Activated B cell treated with CpG ODN at 0.5 μM for 24 hours (primary cell): ENCODE data around the gene RGS8. TPM values are rescaled to one million over a fixed set of nuclear protein-coding genes. Genes with fewer than 3 reads are reported as not detected.

Source experiments
- ATAC-seq: fragments of 200-7000 bp; cut with Tn5 transposase; one replicate; pipeline ENCODE4 v1.10.0; 2021; ENCODE audit warnings: low read depth, mild to moderate bottlenecking, moderate library complexity
- CTCF ChIA-PET: fragments of 350-600 bp; sonication (Branson Sonifier 250); formaldehyde crosslinking; loops from one replicate; lab custom pipeline; 2021; ENCODE audit warnings: antibody characterized with exemption; lab: Charles Lee
- POLR2A ChIA-PET: fragments of 350-600 bp; sonication (Branson Sonifier 250); formaldehyde crosslinking; loops from one replicate; lab custom pipeline; 2021; ENCODE audit warnings: antibody characterized with exemption; lab: Charles Lee
- DNase-seq: peaks from one replicate; pipeline ENCODE4 v3.0.0; 2022
- H3K27ac Mint-ChIP-seq: one replicate; pipeline ENCODE4 v1.8.0; 2020; ENCODE audit warnings: mixed read lengths
- H3K27me3 Mint-ChIP-seq: one replicate; pipeline ENCODE4 v1.8.0; 2021; ENCODE audit warnings: mixed read lengths
- H3K36me3 Mint-ChIP-seq: one replicate; pipeline ENCODE4 v1.8.0; 2021; ENCODE audit warnings: low read depth, mixed read lengths
- H3K4me1 Mint-ChIP-seq: one replicate; pipeline ENCODE4 v1.8.0; 2021; ENCODE audit warnings: mixed read lengths
- H3K4me3 Mint-ChIP-seq: one replicate; pipeline ENCODE4 v1.8.0; 2020; ENCODE audit warnings: mild to moderate bottlenecking, mixed read lengths
- H3K9me3 Mint-ChIP-seq: one replicate; pipeline ENCODE4 v1.8.0; 2020; ENCODE audit warnings: mixed read lengths
- intact Hi-C: fragments of 100-400 bp; cut with micrococcal nuclease; formaldehyde crosslinking; loops from one replicate; pipeline ENCODE4 v1.15.1; 2024
- total RNA-seq: library from RNA; stranded (reverse); gene quantifications from 2 replicates; pipeline ENCODE4 v1.2.3, GENCODE V29; 2022
- TF ChIP-seq, protein P1 (sequence below): fragments of 200-600 bp; IDR thresholded peaks from one replicate; pipeline ENCODE4 v1.8.0; 2022; ENCODE audit warnings: antibody characterized with exemption, mild to moderate bottlenecking

RGS8 gene
- total RNA-seq, 1 donor from 2014 or later: not detected

DNA sequence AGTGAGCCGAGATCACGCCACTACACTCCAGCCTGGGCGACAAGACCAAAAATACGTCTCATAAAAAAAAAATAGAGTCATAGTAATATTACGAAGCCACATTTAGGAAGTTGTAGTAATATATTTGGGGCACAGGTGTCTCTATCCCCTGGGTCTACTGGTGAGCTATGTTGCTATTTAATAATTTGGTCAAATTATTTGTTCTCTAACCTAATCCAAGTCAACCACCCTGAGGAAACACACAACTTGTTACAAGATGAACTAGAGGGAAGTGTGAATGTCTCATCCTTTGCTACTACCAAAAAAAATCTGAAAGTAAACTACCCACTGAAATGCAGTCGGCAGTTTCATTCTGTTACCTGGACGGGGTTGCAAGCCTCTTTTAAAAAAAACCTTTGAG, 35.3 kb downstream of the RGS8 start:
- TF ChIP-seq, protein P1, sequence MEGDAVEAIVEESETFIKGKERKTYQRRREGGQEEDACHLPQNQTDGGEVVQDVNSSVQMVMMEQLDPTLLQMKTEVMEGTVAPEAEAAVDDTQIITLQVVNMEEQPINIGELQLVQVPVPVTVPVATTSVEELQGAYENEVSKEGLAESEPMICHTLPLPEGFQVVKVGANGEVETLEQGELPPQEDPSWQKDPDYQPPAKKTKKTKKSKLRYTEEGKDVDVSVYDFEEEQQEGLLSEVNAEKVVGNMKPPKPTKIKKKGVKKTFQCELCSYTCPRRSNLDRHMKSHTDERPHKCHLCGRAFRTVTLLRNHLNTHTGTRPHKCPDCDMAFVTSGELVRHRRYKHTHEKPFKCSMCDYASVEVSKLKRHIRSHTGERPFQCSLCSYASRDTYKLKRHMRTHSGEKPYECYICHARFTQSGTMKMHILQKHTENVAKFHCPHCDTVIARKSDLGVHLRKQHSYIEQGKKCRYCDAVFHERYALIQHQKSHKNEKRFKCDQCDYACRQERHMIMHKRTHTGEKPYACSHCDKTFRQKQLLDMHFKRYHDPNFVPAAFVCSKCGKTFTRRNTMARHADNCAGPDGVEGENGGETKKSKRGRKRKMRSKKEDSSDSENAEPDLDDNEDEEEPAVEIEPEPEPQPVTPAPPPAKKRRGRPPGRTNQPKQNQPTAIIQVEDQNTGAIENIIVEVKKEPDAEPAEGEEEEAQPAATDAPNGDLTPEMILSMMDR: no peak
- ATAC-seq (peak; percentile 49), DNase-seq (no peak)
- intact Hi-C loops: no loop called here
- Mint-ChIP-seq H3K4me1 (peaks cover 29% of the 10 kb centered on the region), H3K27me3 (no peaks in the 10 kb centered on the region), H3K9me3 (no peaks in the 10 kb centered on the region), H3K27ac (no peak overlapping the region), H3K4me3 (no peak overlapping the region), H3K36me3 (no peaks in the 10 kb centered on the region)
- ChIA-PET POLR2A (interaction anchor here (0.7 to 0.8 kb wide), 3 partner anchors 28 to 65 kb away, joined by 4 to 8 read pairs (median 5); no protein-coding TSS in a partner anchor), CTCF (interaction anchor here (1.8 kb wide), 1 partner anchor 48 kb away, joined by 3 read pairs; no protein-coding TSS in a partner anchor)

DNA sequence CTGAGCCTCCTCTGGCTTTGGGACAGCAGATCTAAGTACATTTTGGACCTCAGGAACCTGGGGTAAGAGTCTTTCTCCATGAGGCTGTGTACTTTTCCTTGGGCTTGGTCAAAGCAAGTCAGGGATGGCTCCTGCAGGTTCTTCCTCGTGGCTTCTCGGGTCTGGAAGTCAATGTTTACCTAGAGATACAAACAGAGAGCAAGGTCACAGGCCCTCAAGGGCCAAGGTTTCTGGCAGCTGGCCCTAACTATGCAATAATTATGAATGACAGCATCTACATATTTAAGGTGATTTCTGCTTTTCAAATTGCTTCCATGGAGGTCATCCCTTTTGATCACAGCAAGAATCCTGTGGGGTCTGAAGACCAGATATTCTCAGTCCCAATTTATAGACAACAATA, 37.6 kb downstream of the RGS8 start:
- Mint-ChIP-seq H3K4me1 (peaks cover 29% of the 10 kb centered on the region), H3K36me3 (no peaks in the 10 kb centered on the region), H3K4me3 (no peak overlapping the region), H3K9me3 (no peaks in the 10 kb centered on the region), H3K27me3 (no peaks in the 10 kb centered on the region), H3K27ac (no peak overlapping the region)
- no peak for ATAC-seq
- ChIA-PET POLR2A (no interaction called here), CTCF (no interaction called here)
- intact Hi-C loops: no loop called here
- TF ChIP-seq, protein P1: no peak
- no peak for DNase-seq

DNA sequence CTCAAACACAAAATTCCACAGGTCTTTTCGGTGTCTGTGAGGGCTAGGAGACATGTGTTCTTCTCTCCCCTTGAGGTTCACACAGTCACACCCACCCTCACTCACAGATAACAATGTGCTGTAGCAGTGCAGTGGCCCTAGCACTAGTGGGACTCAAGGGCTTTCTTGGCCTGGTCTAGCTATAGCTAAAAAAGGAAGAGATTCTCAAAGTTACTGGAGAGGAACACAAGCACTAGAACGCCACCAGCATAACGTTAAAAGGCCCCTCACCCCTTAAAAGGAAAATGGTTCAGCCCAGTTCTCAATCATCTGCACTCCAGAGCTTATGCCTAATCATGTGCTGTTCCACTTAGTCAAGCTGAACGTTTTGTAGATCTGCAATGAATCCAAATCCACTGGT, 39.5 kb downstream of the RGS8 start:
- Mint-ChIP-seq H3K27ac (no peak overlapping the region), H3K36me3 (no peaks in the 10 kb centered on the region), H3K9me3 (no peaks in the 10 kb centered on the region), H3K4me3 (no peak overlapping the region), H3K27me3 (no peaks in the 10 kb centered on the region), H3K4me1 (peaks cover 20% of the 10 kb centered on the region)
- intact Hi-C loops: no loop called here
- CTCF ChIA-PET: interaction anchor here (1.1 to 1.7 kb wide), 2 partner anchors 44 to 142 kb away, joined by 3 to 4 read pairs; no protein-coding TSS in a partner anchor
- TF ChIP-seq, protein P1: no peak
- POLR2A ChIA-PET: no interaction called here
- ATAC-seq (peak; percentile 90), DNase-seq (no peak)

DNA sequence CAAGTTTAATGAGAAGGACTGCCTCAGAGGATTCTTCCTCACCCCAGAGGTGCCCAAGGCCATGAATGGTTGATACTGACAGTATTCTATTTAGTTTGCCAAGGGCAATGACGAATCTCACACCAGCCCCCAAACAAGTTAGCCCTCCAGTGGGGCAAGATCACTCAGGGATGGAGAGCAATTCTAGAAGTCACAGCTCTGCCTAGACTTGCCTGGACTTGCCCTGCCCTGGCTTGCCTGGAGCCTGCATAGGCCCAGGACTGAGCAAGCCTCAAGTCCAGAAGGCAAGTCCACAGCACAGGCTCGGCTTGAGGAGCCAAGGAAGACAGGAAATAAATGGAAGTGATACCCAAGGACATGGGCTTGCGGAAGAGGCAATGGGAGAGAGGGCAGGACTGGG, 40.7 kb downstream of the RGS8 start:
- intact Hi-C loops: no loop called here
- no peak for DNase-seq
- no peaks in the 10 kb centered on the region for H3K9me3 Mint-ChIP-seq
- ATAC-seq: no peak
- TF ChIP-seq, protein P1: no peak
- ChIA-PET POLR2A (no interaction called here), CTCF (no interaction called here)
- H3K4me3 Mint-ChIP-seq: no peak overlapping the region
- H3K4me1 Mint-ChIP-seq: peaks cover 15% of the 10 kb centered on the region
- H3K27me3 Mint-ChIP-seq: no peaks in the 10 kb centered on the region
- no peaks in the 10 kb centered on the region for H3K36me3 Mint-ChIP-seq
- no peak overlapping the region for H3K27ac Mint-ChIP-seq

DNA sequence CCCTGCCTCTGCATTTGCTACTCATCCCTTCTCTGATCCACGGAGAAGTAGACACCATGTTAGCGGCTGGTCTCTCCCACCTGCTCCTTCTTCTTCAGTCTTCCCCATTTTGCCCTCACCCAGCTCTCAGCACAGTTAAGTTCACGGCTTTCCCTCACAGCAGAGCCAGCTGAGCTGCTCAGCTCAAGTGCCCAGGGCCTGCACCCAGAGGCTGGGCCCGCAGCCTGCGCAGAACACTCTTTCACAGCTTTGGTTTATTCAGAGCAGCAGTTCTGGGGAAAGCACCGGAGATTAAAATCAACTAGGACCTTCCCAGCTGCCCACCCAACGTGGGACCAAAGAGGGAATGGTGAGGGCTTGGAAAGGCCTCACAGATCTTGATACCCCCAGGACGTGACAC, 41.9 kb downstream of the RGS8 start:
- POLR2A ChIA-PET: interaction anchor here (1.3 kb wide), 1 partner anchor 9 kb away, joined by 3 read pairs; no protein-coding TSS in a partner anchor
- CTCF ChIA-PET: no interaction called here
- Mint-ChIP-seq H3K4me1 (peaks cover 14% of the 10 kb centered on the region), H3K27ac (no peak overlapping the region), H3K36me3 (no peaks in the 10 kb centered on the region), H3K27me3 (no peaks in the 10 kb centered on the region), H3K4me3 (no peak overlapping the region), H3K9me3 (no peaks in the 10 kb centered on the region)
- intact Hi-C loops: no loop called here
- ATAC-seq: no peak
- TF ChIP-seq, protein P1: no peak
- no peak for DNase-seq
